H1 (cell line): ENCODE results near the gene OXCT2.

Source experiments
- BRCA1 ChIP-seq: IDR thresholded peaks from 2 replicates; pipeline ENCODE4 v1.6.1; 2012; ENCODE audit warnings: low read depth, low read length, improper control_type of control experiment
- CHD1 ChIP-seq: IDR thresholded peaks from 2 replicates; pipeline ENCODE4 v1.6.1; 2012; ENCODE audit warnings: low read depth, low read length, improper control_type of control experiment
- EP300 ChIP-seq, 2 experiments: IDR thresholded peaks; 1 replicate in 1 of 2; 2 replicates in 1 of 2; pipeline ENCODE4 v1.6.1; 2011 to 2012; ENCODE audit warnings: low read depth in 2 of 2, low read length in 2 of 2, mild to moderate bottlenecking in 2 of 2, borderline replicate concordance in 1 of 2, inconsistent platforms in 1 of 2, moderate library complexity in 1 of 2
- MAFK ChIP-seq: IDR thresholded peaks from 2 replicates; pipeline ENCODE4 v1.6.1; 2012; ENCODE audit warnings: low read depth, mild to moderate bottlenecking, improper control_type of control experiment, low read length
- POLR2A ChIP-seq, 2 experiments: IDR thresholded peaks; 1 replicate in 1 of 2; 2 replicates in 1 of 2; pipeline ENCODE4 v1.6.1; 2011; ENCODE audit warnings: low read depth in 2 of 2, low read length in 2 of 2, mild to moderate bottlenecking in 2 of 2; ENCODE audit errors: control extremely low read depth in 1 of 2
- TAF1 ChIP-seq: IDR thresholded peaks from 2 replicates; pipeline ENCODE4 v1.6.1; 2011; ENCODE audit warnings: mild to moderate bottlenecking, low read depth, low read length
- YY1 ChIP-seq: IDR thresholded peaks from 2 replicates; pipeline ENCODE4 v1.6.1; 2011; ENCODE audit warnings: low read depth, mild to moderate bottlenecking, low read length
- TF ChIP-seq, protein P1 (sequence below): IDR thresholded peaks from 2 replicates; pipeline ENCODE4 v1.6.1; 2011; ENCODE audit warnings: low read depth, mild to moderate bottlenecking, low read length; ENCODE audit not compliant: insufficient read depth
- TF ChIP-seq, protein P2 (sequence below), 3 experiments: IDR thresholded peaks; 1 replicate in 2 of 3; 2 replicates in 1 of 3; pipeline versions ENCODE4 v1.5.1 to v1.6.1; 2011; ENCODE audit warnings: low read length in 3 of 3, mild to moderate bottlenecking in 3 of 3, inconsistent platforms in 2 of 3, low read depth in 1 of 3, moderate library complexity in 1 of 3; ENCODE audit not compliant: insufficient read depth in 1 of 3; ENCODE audit errors: control extremely low read depth in 1 of 3

DNA sequence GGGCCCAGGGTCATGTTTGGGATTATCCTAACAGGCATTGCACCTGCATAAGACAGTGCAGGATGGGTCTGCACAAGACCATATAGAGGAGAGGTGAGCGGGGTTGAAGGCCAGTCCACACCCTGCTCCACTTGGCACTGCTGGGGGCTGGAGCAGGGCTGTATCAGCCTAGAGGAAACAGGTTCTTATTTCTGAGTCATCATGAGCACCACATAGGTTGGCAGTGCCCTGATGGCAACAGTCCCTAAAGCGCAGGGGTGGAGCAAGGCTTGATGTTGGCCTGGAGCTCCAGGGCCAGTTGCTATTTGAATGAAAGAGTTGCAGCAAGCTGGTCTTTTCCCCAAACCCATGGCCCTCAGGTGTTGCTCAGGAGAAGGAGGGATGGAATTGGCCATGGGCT, 47.3 kb upstream of the OXCT2 start:
- no peak for TF ChIP-seq TAF1
- TF ChIP-seq, protein P1, sequence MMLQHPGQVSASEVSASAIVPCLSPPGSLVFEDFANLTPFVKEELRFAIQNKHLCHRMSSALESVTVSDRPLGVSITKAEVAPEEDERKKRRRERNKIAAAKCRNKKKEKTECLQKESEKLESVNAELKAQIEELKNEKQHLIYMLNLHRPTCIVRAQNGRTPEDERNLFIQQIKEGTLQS: no peak
- TF ChIP-seq YY1: no peak
- TF ChIP-seq, protein P2, sequence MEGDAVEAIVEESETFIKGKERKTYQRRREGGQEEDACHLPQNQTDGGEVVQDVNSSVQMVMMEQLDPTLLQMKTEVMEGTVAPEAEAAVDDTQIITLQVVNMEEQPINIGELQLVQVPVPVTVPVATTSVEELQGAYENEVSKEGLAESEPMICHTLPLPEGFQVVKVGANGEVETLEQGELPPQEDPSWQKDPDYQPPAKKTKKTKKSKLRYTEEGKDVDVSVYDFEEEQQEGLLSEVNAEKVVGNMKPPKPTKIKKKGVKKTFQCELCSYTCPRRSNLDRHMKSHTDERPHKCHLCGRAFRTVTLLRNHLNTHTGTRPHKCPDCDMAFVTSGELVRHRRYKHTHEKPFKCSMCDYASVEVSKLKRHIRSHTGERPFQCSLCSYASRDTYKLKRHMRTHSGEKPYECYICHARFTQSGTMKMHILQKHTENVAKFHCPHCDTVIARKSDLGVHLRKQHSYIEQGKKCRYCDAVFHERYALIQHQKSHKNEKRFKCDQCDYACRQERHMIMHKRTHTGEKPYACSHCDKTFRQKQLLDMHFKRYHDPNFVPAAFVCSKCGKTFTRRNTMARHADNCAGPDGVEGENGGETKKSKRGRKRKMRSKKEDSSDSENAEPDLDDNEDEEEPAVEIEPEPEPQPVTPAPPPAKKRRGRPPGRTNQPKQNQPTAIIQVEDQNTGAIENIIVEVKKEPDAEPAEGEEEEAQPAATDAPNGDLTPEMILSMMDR (IDR thresholded peaks at IDR 0.05; ENCODE audit: control extremely low read depth in 1 of 3, insufficient read depth in 1 of 3, low read depth in 1 of 3, low read length in 3 of 3): no peak
- TF ChIP-seq EP300 (IDR thresholded peaks at IDR 0.05; ENCODE audit: borderline replicate concordance in 1 of 2, low read depth in 2 of 2, low read length in 2 of 2): no peak
- no peak for TF ChIP-seq POLR2A (IDR thresholded peaks at IDR 0.05; ENCODE audit: control extremely low read depth in 1 of 2, low read depth in 2 of 2, low read length in 2 of 2)
- TF ChIP-seq BRCA1: no peak
- TF ChIP-seq MAFK: no peak
- no peak for TF ChIP-seq CHD1
